Measurements from ENCODE around the gene ANKS4B. TPM values are rescaled to one million over a fixed set of nuclear protein-coding genes. Genes with fewer than 3 reads are reported as not detected.

ANKS4B gene
- total and polyA plus RNA-seq, 2 experiments from 2014 or later: not detected

GRCh38 chr16:21302898-21303528, 69.5 kb downstream of the ANKS4B start:
- peak overlapping the region; percentile 90 for H3K4me3 ChIP-seq
- H3K27me3 ChIP-seq (replicated peaks; ENCODE audit: insufficient read depth): no peaks in the 10 kb centered on the region
- peaks cover 12% of the 10 kb centered on the region; the same call in 1 of the 2 replicates for H3K79me2 ChIP-seq (ENCODE audit: insufficient read depth)
- H4K20me1 ChIP-seq (ENCODE audit: insufficient read depth): no peaks in the 10 kb centered on the region
- no peaks in the 10 kb centered on the region for H3K9me2 ChIP-seq (ENCODE audit: insufficient read depth)
- no peaks in the 10 kb centered on the region for H3K36me3 ChIP-seq (ENCODE audit: low read depth)
- H2AFZ ChIP-seq: peak overlapping the region; percentile 95
- peak overlapping the region; percentile 89 for H3K4me2 ChIP-seq (ENCODE audit: unreplicated experiment)
- H3K27ac ChIP-seq: peak overlapping the region; percentile 90
- peaks cover 10% of the 10 kb centered on the region for H3F3A ChIP-seq (ENCODE audit: insufficient read depth)
- no peaks in the 10 kb centered on the region for H3K9me3 ChIP-seq (ENCODE audit: low read depth)
- in situ Hi-C loops (cut with MboI): no loop called here
- 2 to 4% methylated on average over 4 of the region's 4 CpGs for WGBS, 2 experiments (ENCODE audit: low coverage in 1 of 2, low lambda C conversion rate in 2 of 2, missing lambda C conversion rate in 2 of 2)
- peaks cover 20% of the 10 kb centered on the region for H3K4me1 ChIP-seq (ENCODE audit: insufficient read depth)
- DNase-seq: peak; percentile 91
- H3K9ac ChIP-seq: peak overlapping the region; percentile 85
- TF ChIP-seq EZH2phosphoT487 (IDR thresholded peaks at IDR 0.05; ENCODE audit: insufficient read depth, low read depth) (no peak), EZH2 (IDR thresholded peaks at IDR 0.05; ENCODE audit: insufficient read depth, poor library complexity, severe bottlenecking) (no peak)

Other genes starting within 250 kb of the ANKS4B start
- gene DNAH3, start 82.9 kb upstream of the ANKS4B start, total RNA-seq (2014; rRNA removed; shearing (Covaris generic)): not detected in 2 replicates
- not detected in 2 replicates for gene DNAH3, start 82.9 kb upstream of the ANKS4B start, polyA plus RNA-seq (2016; fragmentation: Nextera tagmentation; extraction: Ambion mirVana)
- 30.4 and 67.8 TPM in 2 replicates for gene LDAF1, start 75.0 kb upstream of the ANKS4B start, total RNA-seq (2014; rRNA removed; shearing (Covaris generic))
- gene LDAF1, start 75.0 kb upstream of the ANKS4B start, polyA plus RNA-seq (2016; fragmentation: Nextera tagmentation; extraction: Ambion mirVana): 33.2 and 34.5 TPM in 2 replicates
- not detected in 2 replicates for gene ZP2, start 22.1 kb upstream of the ANKS4B start, total RNA-seq (2014; rRNA removed; shearing (Covaris generic))
- gene ZP2, start 22.1 kb upstream of the ANKS4B start, polyA plus RNA-seq (2016; fragmentation: Nextera tagmentation; extraction: Ambion mirVana): not detected in 2 replicates
- not detected in 2 replicates for gene CRYM, start 44.6 kb downstream of the ANKS4B start, total RNA-seq (2014; rRNA removed; shearing (Covaris generic))
- gene CRYM, start 44.6 kb downstream of the ANKS4B start, polyA plus RNA-seq (2016; fragmentation: Nextera tagmentation; extraction: Ambion mirVana): not detected in 2 replicates